Left lung (tissue), 10 donors: ENCODE data around the gene CGB1. TPM values are rescaled to one million over a fixed set of nuclear protein-coding genes. Genes with fewer than 3 reads are reported as not detected.

Source experiments
- ATAC-seq: fragments of 200-7000 bp; cut with Tn5 transposase; one replicate; pipeline ENCODE4 v1.9.1; 2020; ENCODE audit warnings: moderate library complexity
- DNase-seq, 4 donors: peaks; one replicate each; pipeline ENCODE4 v3.0.0-alpha.2; 2013 to 2020
- H3K27ac ChIP-seq, 2 donors: fragments of 200-600 bp; sonication (generic) in 1 of 2; one replicate each; pipeline versions ENCODE4 v1.5.0 to v1.8.0; 2020 to 2021
- H3K27me3 ChIP-seq, 2 donors: fragments of 200-600 bp; sonication (generic) in 1 of 2; one replicate each; pipeline versions ENCODE4 v1.5.0 to v1.8.0; 2020 to 2021
- H3K36me3 ChIP-seq, 2 donors: fragments of 200-600 bp; sonication (generic) in 1 of 2; one replicate each; pipeline versions ENCODE4 v1.5.0 to v1.8.0; 2020 to 2021
- H3K4me1 ChIP-seq, 2 donors: fragments of 200-600 bp; one replicate each; pipeline ENCODE4 v1.8.0; 2021
- H3K4me3 ChIP-seq, 2 donors: fragments of 200-600 bp; sonication (generic) in 1 of 2; one replicate each; pipeline versions ENCODE4 v1.5.0 to v1.8.0; 2020 to 2021; ENCODE audit warnings: mild to moderate bottlenecking in 1 of 2
- H3K9me3 ChIP-seq, 2 donors: fragments of 200-600 bp; sonication (generic) in 1 of 2; one replicate each; pipeline versions ENCODE4 v1.5.0 to v1.8.0; 2020 to 2021
- intact Hi-C, 2 donors: fragments of 100-400 bp; cut with DNase I; formaldehyde crosslinking; loops; one replicate each; pipeline versions ENCODE4 v1.11.2 to v1.14.2; 2022
- polyA plus RNA-seq, 6 donors: library from polyadenylated mRNA; unstranded; fragments of 120-200 nt; gene quantifications; one replicate each; pipeline ENCODE4 v1.2.1, GENCODE V29; 2013; ENCODE audit not compliant: insufficient read length in 6 of 6
- total RNA-seq, 2 donors: library from RNA; stranded (reverse); fragmentation: NEBNext Ultra II Directional; extraction: Animal tissue kit (Norgen Biotek cat#: 25700); gene quantifications; one replicate each; pipeline ENCODE4 v1.2.1, GENCODE V29; 2021
- TF ChIP-seq, protein P1 (sequence below), 2 donors: fragments of 200-600 bp; sonication (generic) in 1 of 2; IDR thresholded peaks; one replicate each; pipeline versions ENCODE4 v1.5.0 to v1.8.0; 2021; ENCODE audit warnings: antibody characterized with exemption in 2 of 2
- donor health status: DM: no; HTN: yes; CAD: no.
- donor health status: DM: no; HTN: no; CAD: no.

Gene CGB1
- total and polyA plus RNA-seq, 8 donors = not detected

DNA sequence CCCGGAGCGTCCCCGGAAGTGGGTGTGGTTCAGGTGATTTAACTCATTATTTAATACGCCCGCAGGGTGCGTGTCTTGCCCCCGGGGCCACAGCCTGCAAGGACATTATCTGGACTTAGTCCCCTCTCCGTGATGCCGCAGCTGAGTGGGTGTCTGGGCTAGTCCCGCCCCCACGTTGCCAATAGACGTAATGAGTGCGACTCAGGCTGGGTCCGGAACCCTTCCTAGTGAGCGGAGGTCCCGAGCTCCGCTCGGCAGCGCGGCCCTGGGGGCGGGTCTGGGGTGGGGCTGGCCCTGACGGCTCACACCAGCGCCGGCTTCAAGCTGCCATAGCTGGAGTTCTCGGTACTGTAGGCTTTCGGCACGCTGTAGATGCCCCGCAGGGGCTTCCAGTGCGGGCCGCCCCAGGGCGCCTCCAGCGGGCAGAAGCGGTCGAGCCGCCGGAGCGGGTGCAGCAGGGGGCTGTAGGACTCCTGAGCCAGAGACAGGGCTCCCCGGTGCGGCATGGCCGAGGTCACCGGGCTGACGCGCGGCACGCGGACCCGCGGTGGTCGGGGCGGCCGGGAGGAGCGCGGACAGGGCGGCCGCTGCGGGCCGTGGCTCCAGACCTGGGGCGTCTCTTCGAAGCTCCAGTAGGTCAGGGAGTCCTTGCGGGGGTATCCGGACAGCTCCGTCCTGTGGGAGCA is 18.9 kb downstream of the CGB1 start:
- ATAC-seq (peak; percentile 61), DNase-seq (peak in 3 of 4 donors; percentile 41 to 85 (median 52))
- intact Hi-C loops = no loop called here
- Histone ChIP-seq H3K4me1 (peaks cover 11 to 23% of the 10 kb centered on the region in 2 donors), H3K27me3 (peaks cover 0 to 43% of the 10 kb centered on the region in 2 donors), H3K36me3 (peaks cover 0 to 34% of the 10 kb centered on the region in 2 donors), H3K4me3 (peak overlapping the region; percentile 25 to 43), H3K9me3 (no peaks in the 10 kb centered on the region), H3K27ac (no peak overlapping the region)
- TF ChIP-seq, protein P1, sequence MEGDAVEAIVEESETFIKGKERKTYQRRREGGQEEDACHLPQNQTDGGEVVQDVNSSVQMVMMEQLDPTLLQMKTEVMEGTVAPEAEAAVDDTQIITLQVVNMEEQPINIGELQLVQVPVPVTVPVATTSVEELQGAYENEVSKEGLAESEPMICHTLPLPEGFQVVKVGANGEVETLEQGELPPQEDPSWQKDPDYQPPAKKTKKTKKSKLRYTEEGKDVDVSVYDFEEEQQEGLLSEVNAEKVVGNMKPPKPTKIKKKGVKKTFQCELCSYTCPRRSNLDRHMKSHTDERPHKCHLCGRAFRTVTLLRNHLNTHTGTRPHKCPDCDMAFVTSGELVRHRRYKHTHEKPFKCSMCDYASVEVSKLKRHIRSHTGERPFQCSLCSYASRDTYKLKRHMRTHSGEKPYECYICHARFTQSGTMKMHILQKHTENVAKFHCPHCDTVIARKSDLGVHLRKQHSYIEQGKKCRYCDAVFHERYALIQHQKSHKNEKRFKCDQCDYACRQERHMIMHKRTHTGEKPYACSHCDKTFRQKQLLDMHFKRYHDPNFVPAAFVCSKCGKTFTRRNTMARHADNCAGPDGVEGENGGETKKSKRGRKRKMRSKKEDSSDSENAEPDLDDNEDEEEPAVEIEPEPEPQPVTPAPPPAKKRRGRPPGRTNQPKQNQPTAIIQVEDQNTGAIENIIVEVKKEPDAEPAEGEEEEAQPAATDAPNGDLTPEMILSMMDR (IDR thresholded peaks at IDR 0.05) = peak; percentile 35 to 50

DNA sequence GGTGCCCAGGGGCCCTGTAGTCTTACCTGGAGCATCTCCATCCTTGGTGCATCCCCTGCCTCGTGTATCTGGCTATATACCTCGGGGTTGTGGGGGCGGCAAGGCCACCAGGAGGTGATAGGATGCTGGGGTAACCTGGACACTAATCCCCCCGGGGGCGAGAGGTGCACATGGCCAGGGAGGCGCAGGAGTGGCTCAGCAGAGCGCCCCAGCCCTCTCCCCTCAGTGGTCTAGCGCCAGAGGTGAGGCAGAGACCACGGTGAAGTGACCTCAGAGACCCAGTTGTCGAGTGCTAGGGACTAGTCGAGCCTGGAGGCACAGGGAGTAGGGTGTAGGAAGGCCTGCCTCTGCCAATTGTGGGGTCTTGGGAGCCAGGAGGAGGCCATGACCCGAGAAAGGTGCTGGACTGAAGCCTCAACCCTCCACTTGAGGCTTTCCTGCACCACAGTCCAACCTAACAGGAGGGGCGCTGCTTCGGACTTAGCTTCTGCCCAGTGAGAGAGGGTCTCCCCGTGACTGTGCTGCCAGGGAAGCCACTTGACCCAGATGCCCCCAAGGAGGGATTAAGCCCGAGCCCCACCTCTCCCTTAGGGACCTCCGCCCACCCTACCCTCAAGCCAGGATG is 19.5 kb downstream of the CGB1 start, which contains the start of gene LHB:
Gene LHB, minus strand, starts transcription at position 51 of the 625 bp plus-strand sequence. Its CDS starts 10 bp downstream, at position 41.
- TF ChIP-seq, protein P1 (IDR thresholded peaks at IDR 0.05) = no peak
- ATAC-seq (no peak), DNase-seq (no peak)
- Histone ChIP-seq H3K27ac (no peak within 1 kb of the TSS), H3K36me3 (peaks cover 0 to 38% of the 10 kb centered on the region in 2 donors), H3K4me3 (peak within 1 kb of the TSS; percentile 25 to 43), H3K27me3 (peaks cover 0 to 43% of the 10 kb centered on the region in 2 donors), H3K9me3 (no peaks in the 10 kb centered on the region), H3K4me1 (peaks cover 11 to 23% of the 10 kb centered on the region in 2 donors)
- intact Hi-C loops = no loop called here

DNA sequence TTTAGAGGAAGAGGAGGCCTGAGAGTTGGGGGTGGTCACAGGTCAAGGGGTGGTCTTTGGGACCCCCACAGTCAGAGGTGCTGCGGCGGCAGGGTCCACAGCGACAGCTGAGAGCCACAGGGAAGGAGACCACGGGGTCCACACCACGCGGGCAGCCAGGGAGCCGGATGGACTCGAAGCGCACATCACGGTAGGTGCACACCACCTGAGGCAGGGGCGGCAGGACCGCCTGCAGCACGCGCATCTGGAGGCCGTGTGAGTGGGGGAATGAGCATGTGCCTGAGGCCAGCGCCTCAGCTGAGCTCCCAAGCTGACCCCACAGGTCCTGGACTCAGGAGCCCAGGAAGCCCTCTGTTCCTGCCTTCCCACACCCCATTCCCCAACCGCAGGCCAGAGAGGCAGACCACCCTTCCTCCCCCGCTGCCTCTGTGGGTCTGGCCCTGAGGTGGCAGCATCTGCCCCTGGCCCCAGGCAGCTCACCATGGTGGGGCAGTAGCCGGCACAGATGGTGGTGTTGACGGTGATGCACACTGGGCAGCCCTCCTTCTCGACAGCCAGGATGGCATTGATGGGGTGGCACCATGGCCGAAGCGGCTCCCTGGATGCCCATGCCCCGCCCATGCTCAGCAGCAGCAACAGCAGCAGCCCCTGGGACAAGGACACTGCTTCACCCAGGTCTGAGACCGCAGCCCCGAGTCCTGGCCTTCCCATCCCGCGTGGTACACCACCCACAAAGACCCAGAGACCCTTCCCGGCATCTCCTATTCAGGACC is 20.4 kb downstream of the CGB1 start:
- H3K4me1 ChIP-seq = peaks cover 11 to 23% of the 10 kb centered on the region in 2 donors
- DNase-seq (no peak), ATAC-seq (no peak)
- peaks cover 0 to 42% of the 10 kb centered on the region in 2 donors for H3K27me3 ChIP-seq
- intact Hi-C loops = no loop called here
- no peak overlapping the region for H3K27ac ChIP-seq
- H3K9me3 ChIP-seq = no peaks in the 10 kb centered on the region
- no peak overlapping the region for H3K4me3 ChIP-seq
- peaks cover 0 to 47% of the 10 kb centered on the region in 2 donors for H3K36me3 ChIP-seq
- TF ChIP-seq, protein P1 (IDR thresholded peaks at IDR 0.05) = no peak

DNA sequence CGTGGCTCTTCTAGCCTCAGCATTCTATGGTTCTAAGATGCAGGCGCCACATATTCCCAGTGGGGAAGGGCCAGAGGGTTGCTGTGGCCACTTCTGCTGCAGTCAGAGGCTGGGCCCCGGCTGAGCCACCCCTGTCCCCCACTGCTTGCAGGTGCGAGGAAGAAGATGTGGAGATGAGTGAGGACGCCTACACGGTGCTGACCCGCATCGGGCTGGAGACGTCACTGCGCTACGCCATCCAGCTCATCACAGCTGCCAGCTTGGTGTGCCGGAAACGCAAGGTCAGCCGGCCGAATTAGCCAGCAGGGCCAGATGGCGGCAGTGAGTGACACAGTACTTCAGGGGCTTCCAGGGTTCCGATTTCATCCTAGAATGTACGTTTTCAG is 21.8 kb downstream of the CGB1 start:
- Histone ChIP-seq H3K4me1 (peaks cover 11 to 23% of the 10 kb centered on the region in 2 donors), H3K9me3 (no peaks in the 10 kb centered on the region), H3K36me3 (peaks cover 0 to 61% of the 10 kb centered on the region in 2 donors), H3K27ac (no peak overlapping the region), H3K4me3 (no peak overlapping the region), H3K27me3 (peaks cover 0 to 28% of the 10 kb centered on the region in 2 donors)
- DNase-seq (no peak), ATAC-seq (no peak)
- TF ChIP-seq, protein P1 (IDR thresholded peaks at IDR 0.05) = no peak
- intact Hi-C loops = no loop called here
